ENCODE data around the gene PDXP.

DNA sequence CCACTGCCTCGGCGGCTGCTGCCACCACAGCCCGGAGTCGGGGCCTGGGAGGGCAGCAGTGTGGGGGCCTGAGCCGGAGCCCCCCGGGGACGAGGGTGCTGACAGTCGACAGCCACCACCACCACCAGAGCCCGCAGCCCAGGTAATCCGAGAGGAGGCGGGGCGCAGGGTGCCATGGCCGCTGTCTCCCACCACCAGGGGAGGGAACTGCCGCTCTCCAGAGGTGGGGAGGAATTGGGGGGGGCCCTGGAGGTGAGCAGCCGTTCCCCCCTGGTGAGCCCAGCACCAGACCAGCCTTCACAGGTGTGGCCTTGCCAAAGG lies 50.9 kb downstream of the PDXP start:
- TF ChIP-seq EP300 (conservative IDR thresholded peaks at IDR 0.05; ENCODE audit: poor library complexity, severe bottlenecking), result no peak
- TF ChIP-seq, protein P1, sequence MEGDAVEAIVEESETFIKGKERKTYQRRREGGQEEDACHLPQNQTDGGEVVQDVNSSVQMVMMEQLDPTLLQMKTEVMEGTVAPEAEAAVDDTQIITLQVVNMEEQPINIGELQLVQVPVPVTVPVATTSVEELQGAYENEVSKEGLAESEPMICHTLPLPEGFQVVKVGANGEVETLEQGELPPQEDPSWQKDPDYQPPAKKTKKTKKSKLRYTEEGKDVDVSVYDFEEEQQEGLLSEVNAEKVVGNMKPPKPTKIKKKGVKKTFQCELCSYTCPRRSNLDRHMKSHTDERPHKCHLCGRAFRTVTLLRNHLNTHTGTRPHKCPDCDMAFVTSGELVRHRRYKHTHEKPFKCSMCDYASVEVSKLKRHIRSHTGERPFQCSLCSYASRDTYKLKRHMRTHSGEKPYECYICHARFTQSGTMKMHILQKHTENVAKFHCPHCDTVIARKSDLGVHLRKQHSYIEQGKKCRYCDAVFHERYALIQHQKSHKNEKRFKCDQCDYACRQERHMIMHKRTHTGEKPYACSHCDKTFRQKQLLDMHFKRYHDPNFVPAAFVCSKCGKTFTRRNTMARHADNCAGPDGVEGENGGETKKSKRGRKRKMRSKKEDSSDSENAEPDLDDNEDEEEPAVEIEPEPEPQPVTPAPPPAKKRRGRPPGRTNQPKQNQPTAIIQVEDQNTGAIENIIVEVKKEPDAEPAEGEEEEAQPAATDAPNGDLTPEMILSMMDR (IDR thresholded peaks at IDR 0.05; ENCODE audit: poor library complexity, severe bottlenecking), result no peak
- TF ChIP-seq POLR2AphosphoS5 (IDR thresholded peaks at IDR 0.05), result no peak

Measured in neural cell (in vitro differentiated cells).